Activated CD8-positive, alpha-beta memory T cell treated with anti-CD3 and anti-CD28 coated beads, Interleukin-2, amount 10 ng/mL, durations not matched to agents 7 days and 5 days (primary cell): ENCODE measurements around the gene CAPN3. TPM values are rescaled to one million over a fixed set of nuclear protein-coding genes. Genes with fewer than 3 reads are reported as not detected.

Experiments used
- ATAC-seq: fragments of 150-1000 bp; cut with Tn5 transposase; one replicate; pipeline ENCODE4 v1.10.0; 2021; ENCODE audit warnings: moderate library complexity
- CTCF ChIA-PET: fragments of 350-600 bp; sonication (Branson Sonifier 250); formaldehyde crosslinking; loops from one replicate; lab custom pipeline; 2021; ENCODE audit warnings: antibody characterized with exemption; lab: Charles Lee
- DNase-seq: peaks from one replicate; pipeline ENCODE4 v3.0.0-alpha.2; 2020
- H3K27ac Mint-ChIP-seq: one replicate; pipeline ENCODE4 v1.8.0; 2021; ENCODE audit warnings: mild to moderate bottlenecking, mixed read lengths
- H3K27me3 Mint-ChIP-seq: one replicate; pipeline ENCODE4 v1.8.0; 2021; ENCODE audit warnings: mixed read lengths
- H3K36me3 Mint-ChIP-seq: one replicate; pipeline ENCODE4 v1.8.0; 2021; ENCODE audit warnings: mild to moderate bottlenecking, mixed read lengths
- H3K4me1 Mint-ChIP-seq: one replicate; pipeline ENCODE4 v1.8.0; 2021; ENCODE audit warnings: mixed read lengths
- H3K4me3 Mint-ChIP-seq: one replicate; pipeline ENCODE4 v1.8.0; 2021; ENCODE audit warnings: mild to moderate bottlenecking, moderate library complexity, mixed read lengths
- H3K9me3 Mint-ChIP-seq: one replicate; pipeline ENCODE4 v1.8.0; 2022; ENCODE audit warnings: low read depth, mixed read lengths
- total RNA-seq, 2 experiments: library from RNA; stranded (reverse); gene quantifications; one replicate each; pipeline ENCODE4 v1.2.3, GENCODE V29; 2021

The CAPN3 gene
- total RNA-seq, 2 experiments from 2014 or later = 3.6 to 4.6 TPM

- ATAC-seq (no peak), DNase-seq (no peak)
- H3K27ac Mint-ChIP-seq = no peak overlapping the region
- H3K27me3 Mint-ChIP-seq = no peaks in the 10 kb centered on the region
- no peak overlapping the region for H3K4me3 Mint-ChIP-seq
- no peaks in the 10 kb centered on the region for H3K4me1 Mint-ChIP-seq
- CTCF ChIA-PET = no interaction called here
- peaks cover 10% of the 10 kb centered on the region for H3K36me3 Mint-ChIP-seq
- no peaks in the 10 kb centered on the region for H3K9me3 Mint-ChIP-seq
Observed at GRCh38 chr15:42456531-42456930, 97.2 kb downstream of the CAPN3 start.

GRCh38 chr15:42456971-42457370, 97.7 kb downstream of the CAPN3 start:
- CTCF ChIA-PET = no interaction called here
- Mint-ChIP-seq H3K36me3 (peaks cover 7% of the 10 kb centered on the region), H3K4me1 (no peaks in the 10 kb centered on the region), H3K4me3 (no peak overlapping the region), H3K27me3 (no peaks in the 10 kb centered on the region), H3K9me3 (no peaks in the 10 kb centered on the region), H3K27ac (no peak overlapping the region)
- DNase-seq = no peak
- ATAC-seq = no peak

GRCh38 chr15:42457445-42458442, 98.4 kb downstream of the CAPN3 start:
- no peak overlapping the region for H3K27ac Mint-ChIP-seq
- no peaks in the 10 kb centered on the region for H3K9me3 Mint-ChIP-seq
- peaks cover 7% of the 10 kb centered on the region for H3K36me3 Mint-ChIP-seq
- CTCF ChIA-PET = interaction anchor here (1.1 kb wide), 1 partner anchor 9 kb away, joined by 4 read pairs; no protein-coding TSS in a partner anchor
- no peak overlapping the region for H3K4me3 Mint-ChIP-seq
- H3K4me1 Mint-ChIP-seq = no peaks in the 10 kb centered on the region
- DNase-seq = no peak
- ATAC-seq = no peak
- no peaks in the 10 kb centered on the region for H3K27me3 Mint-ChIP-seq

DNA sequence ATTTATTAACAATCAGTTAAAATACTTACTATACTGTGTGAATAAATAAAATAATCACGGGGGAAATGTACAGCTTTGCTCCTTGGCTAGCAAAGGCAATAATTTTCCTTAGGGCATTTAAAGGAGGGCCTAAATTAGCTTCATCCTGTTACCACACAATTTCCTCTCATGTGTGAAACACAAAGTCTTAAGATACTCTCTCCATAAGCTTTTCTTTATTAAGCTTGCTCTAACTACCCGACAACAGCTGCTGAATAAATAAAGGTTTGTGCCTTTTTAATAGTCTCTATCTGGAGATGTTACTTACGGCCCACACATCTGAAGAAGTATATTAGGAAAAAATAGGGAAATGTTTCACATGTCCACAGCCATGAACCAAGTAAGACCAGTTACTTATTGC, 102.0 kb downstream of the CAPN3 start:
- H3K4me3 Mint-ChIP-seq = no peak overlapping the region
- H3K4me1 Mint-ChIP-seq = no peaks in the 10 kb centered on the region
- CTCF ChIA-PET = interaction anchor here (0.5 to 0.7 kb wide), 2 partner anchors 18 to 164 kb away, joined by 3 read pairs; no protein-coding TSS in a partner anchor
- ATAC-seq (no peak), DNase-seq (no peak)
- H3K27me3 Mint-ChIP-seq = no peaks in the 10 kb centered on the region
- no peak overlapping the region for H3K27ac Mint-ChIP-seq
- H3K36me3 Mint-ChIP-seq = peaks cover 10% of the 10 kb centered on the region
- H3K9me3 Mint-ChIP-seq = no peaks in the 10 kb centered on the region

Other genes with a start within 250 kb of the CAPN3 start
- gene PLA2G4F, start 202.9 kb upstream of the CAPN3 start, total RNA-seq = not detected
- 10 to 100 TPM; 58.7 to 70.1 TPM for gene VPS39, start 151.2 kb upstream of the CAPN3 start, total RNA-seq
- gene GANC, start 86.3 kb upstream of the CAPN3 start, total RNA-seq = 10 to 100 TPM; 22.7 to 30.4 TPM
- gene TMEM87A, start 86.1 kb upstream of the CAPN3 start, total RNA-seq = 10 to 100 TPM; 30.7 to 36.1 TPM
- gene ZNF106, start 131.6 kb downstream of the CAPN3 start, total RNA-seq = 10 to 100 TPM; 41.1 to 51.8 TPM
- gene SNAP23, start 136.1 kb downstream of the CAPN3 start, total RNA-seq = 10 to 100 TPM; 36.9 to 63.9 TPM
- 10 to 100 TPM; 22.9 to 25.2 TPM for gene LRRC57, start 189.3 kb downstream of the CAPN3 start, total RNA-seq
- gene HAUS2, start 189.3 kb downstream of the CAPN3 start, total RNA-seq = 10 to 100 TPM; 35.5 to 35.6 TPM
- 10 to 100 TPM in 1 of 2 experiments, 1 to 10 TPM in 1; 9.6 to 20.8 TPM for gene STARD9, start 216.1 kb downstream of the CAPN3 start, total RNA-seq